ENCODE data around the gene TOP1.

GRCh38 chr20:41047279-41047974 is 18.8 kb downstream of the TOP1 start:
- TF ChIP-seq POLR2A (IDR thresholded peaks at IDR 0.05) (no peak), CTCF (IDR thresholded peaks at IDR 0.05 in 4 of 5, conservative IDR thresholded peaks at IDR 0.05 in 1 of 5) (no peak)
